Lower leg skin (tissue), 3 donors: ENCODE measurements around the gene TBC1D23.

Source experiments
- CTCF ChIP-seq, 3 donors: fragments of 450-650 bp; IDR thresholded peaks; one replicate each; pipeline ENCODE4 v1.5.1; 2016; ENCODE audit warnings: antibody characterized with exemption in 3 of 3, mild to moderate bottlenecking in 3 of 3, moderate library complexity in 2 of 3
- POLR2A ChIP-seq, 2 donors: fragments of 450-650 bp; IDR thresholded peaks; one replicate each; pipeline ENCODE4 v1.6.1; 2016 to 2017; ENCODE audit warnings: antibody characterized with exemption in 2 of 2, mild to moderate bottlenecking in 1 of 2, moderate library complexity in 1 of 2

GRCh38 chr3:100338911-100339310 lies 78.1 kb downstream of the TBC1D23 start:
- TF ChIP-seq CTCF (IDR thresholded peaks at IDR 0.05) (no peak), POLR2A (IDR thresholded peaks at IDR 0.05) (no peak)
